Stimulated activated CD4-positive, alpha-beta T cell treated with anti-CD3 and anti-CD28 coated beads, Interleukin-15, amount 100 ng/mL, for 48 hours (primary cell): ENCODE results near the gene NLRP14.

ENCODE experiments used
- DNase-seq, 2 donors: peaks; one replicate each; pipeline ENCODE4 v3.0.0-alpha.2; 2020; ENCODE audit warnings: low read depth in 2 of 2

Gene NLRP14, protein sequence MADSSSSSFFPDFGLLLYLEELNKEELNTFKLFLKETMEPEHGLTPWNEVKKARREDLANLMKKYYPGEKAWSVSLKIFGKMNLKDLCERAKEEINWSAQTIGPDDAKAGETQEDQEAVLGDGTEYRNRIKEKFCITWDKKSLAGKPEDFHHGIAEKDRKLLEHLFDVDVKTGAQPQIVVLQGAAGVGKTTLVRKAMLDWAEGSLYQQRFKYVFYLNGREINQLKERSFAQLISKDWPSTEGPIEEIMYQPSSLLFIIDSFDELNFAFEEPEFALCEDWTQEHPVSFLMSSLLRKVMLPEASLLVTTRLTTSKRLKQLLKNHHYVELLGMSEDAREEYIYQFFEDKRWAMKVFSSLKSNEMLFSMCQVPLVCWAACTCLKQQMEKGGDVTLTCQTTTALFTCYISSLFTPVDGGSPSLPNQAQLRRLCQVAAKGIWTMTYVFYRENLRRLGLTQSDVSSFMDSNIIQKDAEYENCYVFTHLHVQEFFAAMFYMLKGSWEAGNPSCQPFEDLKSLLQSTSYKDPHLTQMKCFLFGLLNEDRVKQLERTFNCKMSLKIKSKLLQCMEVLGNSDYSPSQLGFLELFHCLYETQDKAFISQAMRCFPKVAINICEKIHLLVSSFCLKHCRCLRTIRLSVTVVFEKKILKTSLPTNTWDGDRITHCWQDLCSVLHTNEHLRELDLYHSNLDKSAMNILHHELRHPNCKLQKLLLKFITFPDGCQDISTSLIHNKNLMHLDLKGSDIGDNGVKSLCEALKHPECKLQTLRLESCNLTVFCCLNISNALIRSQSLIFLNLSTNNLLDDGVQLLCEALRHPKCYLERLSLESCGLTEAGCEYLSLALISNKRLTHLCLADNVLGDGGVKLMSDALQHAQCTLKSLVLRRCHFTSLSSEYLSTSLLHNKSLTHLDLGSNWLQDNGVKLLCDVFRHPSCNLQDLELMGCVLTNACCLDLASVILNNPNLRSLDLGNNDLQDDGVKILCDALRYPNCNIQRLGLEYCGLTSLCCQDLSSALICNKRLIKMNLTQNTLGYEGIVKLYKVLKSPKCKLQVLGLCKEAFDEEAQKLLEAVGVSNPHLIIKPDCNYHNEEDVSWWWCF

DNA sequence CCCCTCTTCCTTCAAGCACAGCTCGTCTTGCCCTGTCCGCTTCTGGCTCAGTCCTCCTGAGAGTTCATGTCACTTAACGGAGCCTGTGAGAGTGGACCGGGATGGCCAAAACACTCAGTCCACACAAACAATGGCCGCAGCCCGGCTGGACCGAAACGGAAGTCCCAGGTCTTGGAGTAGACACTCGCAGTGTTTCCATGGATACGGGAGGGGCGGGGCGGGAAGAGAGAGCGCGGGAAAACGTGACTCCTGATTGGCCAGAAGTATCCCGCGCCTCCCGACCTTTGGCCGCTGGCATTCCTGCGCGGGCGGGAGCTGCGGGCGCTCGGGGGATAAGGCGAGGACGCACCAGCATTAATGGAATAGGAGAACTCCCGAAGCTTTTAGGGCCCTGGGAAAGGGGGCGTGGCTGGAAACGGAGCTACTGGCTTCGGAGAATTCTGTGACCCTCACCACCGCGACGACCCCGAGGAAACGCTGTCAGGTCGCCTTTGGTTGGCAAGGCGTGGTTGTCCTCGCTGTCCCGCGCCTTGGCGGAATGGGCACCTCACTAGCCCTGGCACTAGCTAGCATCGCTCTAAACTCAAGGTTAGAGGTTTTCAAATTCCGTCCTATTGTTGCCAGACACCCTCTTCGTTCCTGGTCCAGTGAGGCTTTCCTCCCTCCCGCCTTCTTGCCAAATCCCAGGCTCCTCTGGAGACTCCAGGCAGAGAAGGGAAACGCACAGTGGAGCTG lies at the start of gene NLRP14, which contains the start of gene ZNF214:
Gene NLRP14, plus strand, starts transcription at position 297 of the 735 bp plus-strand sequence. CDS start 18,108 bp downstream, outside the sequence.
Gene ZNF214, minus strand, starts transcription at position 164 of the 735 bp plus-strand sequence. CDS start 17,511 bp downstream, outside the sequence.
- DNase-seq = no peak

DNA sequence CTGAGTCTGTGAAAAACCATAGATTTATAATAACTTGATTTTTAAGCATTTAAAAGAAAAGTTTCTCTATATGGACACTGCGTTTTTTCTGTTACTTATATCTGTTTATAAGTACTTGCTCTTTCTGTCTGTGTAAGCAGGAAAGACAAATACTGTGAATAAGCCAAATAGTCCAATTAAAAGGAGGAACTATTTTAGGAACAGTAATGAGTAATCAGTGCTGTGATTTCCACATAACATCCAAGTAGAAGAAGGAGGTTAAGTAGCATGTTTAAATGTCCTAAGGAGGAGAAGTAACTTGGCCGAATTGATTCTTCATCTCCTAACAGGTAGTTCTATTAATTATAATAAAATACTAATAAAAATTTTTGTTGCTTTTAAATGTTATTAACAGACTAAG lies 40.9 kb upstream of the NLRP14 start:
- DNase-seq = no peak

DNA sequence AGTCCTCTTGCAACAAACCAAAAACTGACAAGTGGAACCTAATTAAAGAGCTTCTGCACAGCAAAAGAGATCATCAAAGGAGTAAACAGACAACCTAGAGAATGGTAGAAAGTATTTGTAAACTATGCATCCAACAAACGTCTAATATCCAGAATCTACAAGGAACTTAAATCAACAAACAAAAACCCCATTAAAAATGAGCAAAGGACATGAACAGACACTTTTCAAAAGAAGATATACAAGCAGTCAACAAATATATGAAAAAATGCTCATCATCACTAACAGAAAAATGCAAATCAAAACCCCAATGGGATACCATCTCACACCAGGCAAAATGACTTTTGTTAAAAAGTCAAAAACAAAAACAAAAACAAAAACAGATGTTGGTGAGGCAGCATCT lies 33.8 kb upstream of the NLRP14 start:
- DNase-seq = no peak

DNA sequence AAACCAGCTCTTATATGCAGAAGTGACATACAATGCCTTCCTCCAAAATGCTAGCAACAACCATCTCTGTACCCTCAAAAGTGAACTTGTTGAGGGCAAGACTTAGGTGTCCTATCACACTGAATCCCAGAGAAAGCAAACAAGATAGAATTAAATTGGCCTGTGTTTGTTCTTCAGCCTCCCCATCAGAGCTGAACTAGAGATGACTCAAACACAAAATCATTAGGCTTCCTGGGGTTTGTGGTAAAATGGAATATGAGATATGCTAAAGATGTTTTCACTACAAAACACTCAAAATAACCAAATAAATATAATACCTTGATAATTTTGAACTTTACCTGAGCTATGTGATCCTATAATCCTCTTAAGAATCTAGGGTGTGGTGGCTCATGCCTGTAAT lies 31.8 kb upstream of the NLRP14 start:
- no peak for DNase-seq

DNA sequence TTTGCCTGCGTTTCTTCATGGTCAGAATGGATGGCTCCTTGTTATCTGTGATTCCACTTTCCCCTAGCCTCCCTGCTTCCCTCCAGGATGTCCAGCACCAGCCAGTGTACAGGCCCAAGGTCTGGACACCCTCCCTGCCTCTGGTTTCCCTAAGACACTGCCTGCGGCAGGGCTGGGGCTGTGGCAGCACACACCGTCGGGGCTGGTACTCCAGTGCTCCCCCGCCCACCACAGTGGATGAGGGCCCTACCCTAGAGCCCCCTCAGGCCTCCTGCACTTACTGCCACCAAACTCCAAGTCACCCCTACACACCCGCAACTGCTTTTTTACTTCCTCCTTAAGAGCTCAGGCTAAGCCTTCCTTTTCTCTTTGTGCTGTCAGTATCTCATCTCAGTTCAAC lies 29.1 kb upstream of the NLRP14 start:
- no peak for DNase-seq

DNA sequence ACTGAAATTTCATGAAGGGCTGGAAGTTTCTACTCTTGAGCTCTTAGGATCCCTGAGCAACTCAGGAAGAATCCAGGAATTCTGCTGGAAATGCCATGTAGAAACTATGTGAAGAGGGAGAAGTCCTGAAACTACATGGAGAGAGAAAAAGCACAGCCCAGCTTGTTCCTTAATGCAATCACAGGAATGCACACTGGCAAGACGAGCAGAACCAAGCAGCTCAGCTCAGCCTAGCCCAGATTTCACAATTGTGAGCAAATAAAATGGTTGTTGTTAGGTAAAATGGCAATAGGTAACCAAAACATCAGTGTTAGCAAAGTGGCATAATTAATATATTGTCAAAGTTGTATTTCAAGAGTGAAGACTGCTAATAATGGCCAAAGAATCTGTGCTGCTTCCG lies 28.3 kb upstream of the NLRP14 start:
- no peak for DNase-seq

DNA sequence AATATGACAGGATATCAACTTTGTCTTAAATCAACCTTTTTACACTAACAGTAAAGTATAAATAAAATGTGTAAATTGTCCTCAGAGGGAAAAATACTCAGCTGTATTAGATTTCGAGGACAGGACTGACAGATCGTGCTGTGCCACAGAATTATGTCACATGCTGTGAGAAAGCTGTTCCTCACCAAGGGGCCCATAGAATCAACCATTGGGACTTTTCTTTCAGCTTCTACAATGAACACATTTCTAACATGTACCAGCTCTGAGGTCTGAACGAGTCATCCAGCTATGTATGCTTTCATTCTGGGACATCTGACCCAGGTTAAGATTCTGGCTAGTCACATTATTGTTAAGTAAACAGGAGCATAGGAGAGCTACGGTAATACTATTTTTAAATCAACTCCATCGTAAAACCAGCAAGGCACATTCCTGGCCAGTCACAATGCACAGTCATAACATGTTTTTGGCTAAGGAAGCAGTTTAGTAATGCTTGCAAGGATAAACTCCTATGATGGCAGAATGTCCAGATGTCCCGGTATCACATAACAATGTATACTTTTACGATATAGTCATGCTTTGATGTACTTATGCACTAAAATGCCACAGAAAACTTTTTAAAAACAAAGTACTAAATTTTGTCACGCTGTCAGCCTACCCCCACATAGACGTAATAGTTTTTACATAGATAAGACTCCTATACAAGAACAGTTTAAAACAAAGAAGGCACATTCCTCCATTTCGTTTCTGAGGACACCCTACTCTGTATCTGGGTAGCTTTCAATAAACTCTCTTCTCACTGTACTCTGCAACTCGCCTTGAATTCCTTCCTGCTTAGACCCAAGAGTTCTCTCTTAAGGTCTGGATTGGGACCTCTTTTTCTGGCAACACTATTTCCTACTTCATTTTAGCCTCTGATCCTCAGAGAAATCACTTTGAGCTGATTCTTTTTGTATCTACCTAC lies 27.5 kb upstream of the NLRP14 start:
- no peak for DNase-seq

DNA sequence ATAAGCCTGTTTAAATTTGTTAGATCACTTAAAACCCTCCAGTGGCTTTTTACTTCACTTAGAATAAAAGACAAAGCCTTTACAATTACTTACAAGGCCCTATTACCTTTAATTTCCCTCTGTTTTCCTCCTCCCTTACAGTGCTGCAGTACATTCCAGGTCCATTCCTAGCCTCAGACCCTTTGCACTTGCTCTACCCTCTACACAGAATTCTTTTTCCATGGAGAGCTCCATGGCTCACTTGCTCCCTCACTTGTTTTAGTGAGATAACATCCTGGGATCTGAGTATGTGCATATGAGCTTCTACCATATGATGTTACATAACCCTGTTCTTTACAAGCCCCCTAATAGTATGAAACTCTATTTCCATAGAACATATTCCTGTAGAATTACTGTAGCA lies 24.6 kb upstream of the NLRP14 start:
- no peak for DNase-seq

DNA sequence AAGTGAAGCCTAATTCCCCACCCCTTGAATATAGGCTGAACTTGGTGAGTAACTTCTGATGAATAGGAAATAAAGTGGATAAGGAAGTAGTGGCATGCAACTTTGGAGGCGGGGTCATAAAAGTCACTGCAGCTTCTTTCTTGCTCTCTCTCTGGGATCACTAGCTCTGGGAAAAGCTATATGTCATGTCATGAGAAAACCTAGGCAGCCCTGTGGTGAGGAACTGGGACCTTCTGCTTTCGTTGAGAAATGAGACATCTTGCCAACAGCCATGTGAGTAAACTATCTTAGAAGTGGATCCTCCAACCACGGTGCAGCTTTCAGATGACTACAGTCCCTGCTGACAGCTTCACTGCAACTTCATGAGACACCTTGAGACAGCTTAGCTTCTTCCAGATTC lies 15.8 kb upstream of the NLRP14 start:
- DNase-seq = no peak

DNA sequence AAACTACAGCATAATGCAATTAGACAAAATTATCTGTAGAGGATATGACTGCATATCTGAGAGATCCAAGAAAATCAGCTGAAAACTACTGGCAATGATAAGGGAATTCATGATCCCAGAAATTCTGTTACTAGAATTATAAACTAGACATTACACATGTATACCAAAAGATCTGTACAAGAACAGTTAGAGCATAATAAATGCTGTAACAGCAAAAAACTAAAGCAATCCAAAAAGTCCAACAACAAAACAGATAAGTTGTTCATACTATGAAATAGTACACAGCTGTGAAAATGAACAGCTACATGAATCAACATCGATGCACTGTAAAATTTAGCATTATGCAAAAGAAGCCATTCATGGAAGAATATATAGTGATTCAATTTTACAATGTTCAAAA lies 6.2 kb upstream of the NLRP14 start:
- no peak for DNase-seq

DNA sequence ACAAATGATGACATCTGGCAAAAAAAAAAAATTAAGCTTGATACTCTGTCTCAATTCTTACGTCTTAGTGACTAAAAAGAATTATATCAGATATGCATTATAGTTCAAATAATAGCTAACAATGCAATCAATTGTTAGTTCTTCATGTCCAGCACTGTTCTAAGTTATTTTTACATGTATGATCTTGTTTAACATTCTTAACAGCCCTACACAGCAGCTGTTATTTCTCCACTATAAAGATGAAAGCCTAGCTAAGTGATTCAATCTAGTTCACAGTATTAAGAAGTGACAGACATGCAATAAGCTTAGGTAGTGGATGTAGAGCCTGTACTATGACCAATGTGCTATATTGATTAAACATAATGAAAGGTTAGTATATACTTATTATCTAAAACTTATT lies 4.3 kb upstream of the NLRP14 start:
- DNase-seq = no peak

DNA sequence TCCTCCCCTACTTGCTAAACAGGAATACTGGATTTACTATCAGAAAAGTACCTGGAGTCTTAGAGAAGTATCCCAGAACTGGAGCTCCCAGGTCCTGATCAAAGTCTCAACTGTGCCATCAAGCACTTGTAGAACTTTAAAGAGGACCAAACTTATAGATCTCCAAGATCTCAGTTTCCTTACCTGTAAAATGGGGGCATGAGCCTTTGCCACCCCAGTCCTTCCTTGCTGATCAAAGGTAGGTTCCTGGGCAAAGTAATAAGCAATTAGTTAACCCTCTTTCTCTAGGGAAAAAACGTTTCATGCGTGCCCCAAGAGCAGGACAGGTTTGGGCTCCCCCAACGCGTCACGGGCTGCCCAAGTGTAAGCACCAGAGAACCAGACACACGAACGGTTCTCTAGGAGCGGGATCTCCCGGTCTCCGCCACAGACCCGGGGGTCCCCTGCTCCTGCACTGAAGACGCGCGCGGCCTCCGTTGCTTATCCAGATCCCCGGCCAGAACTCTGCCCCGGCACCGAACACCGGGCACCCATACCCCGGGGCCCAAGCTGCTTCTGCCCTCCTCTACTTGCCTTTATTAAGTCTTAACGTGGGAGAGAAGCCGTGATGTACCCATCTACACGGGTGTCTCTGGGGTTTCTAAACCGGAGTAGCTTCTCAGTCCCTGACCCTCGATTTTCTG lies 638 bp upstream of the NLRP14 start:
- DNase-seq = no peak

DNA sequence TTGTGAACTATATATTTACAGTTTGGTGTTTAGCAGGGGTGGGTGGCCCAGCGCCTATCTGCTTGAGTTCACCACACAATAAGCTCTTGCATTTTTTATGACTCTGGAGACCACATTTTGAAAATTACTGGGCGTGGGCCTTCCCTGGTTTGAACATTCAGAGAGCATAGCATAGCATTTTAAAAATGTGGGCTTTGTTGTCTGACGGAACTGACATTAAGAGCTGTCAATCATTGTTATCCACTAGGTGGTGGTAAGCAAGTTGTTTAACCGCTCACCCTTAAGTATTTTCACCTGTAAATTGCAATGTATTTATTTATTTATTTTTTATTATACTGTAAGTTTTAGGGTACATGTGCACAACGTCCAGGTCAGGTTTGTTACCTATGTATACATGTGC lies 1.0 kb downstream of the NLRP14 start:
- no peak for DNase-seq

DNA sequence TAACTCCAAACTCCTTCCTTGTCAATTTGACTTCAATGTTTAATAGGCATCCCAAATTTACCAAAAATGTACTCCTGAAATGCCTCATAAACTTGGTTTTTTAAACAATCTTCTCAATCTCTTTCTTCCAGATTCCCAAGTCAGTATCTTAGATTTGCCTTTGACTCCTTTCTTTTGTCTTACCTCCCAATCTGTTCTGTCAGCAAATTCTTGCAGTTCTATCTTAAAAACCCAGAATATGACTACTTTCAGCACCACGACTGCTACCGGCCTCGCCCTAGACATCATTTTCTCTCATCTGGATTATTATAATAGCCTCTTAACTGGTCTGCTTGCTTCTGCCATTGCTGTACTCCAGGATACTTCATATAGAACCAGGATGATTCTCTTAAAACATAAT lies 7.9 kb downstream of the NLRP14 start:
- DNase-seq = no peak

DNA sequence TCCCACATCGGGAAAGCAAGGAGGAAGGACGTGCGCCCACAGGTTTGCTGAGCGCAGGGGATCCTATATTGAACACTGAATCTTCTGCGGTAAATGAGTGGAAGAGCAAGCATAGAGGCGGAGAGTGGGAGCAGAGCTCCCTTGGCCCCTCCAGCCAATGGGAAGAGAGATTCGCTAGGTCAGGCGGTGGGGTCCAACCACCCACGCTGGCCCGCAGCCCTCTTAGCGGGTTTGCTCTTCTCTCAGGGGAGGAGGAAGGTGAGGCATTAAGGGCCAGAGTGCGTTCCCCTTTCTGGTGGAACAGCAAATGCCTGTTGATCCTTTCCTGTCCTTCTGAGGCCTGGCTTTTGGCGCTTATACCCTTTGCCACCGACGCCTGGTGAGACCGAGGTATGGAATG lies 10.6 kb downstream of the NLRP14 start:
- no peak for DNase-seq

DNA sequence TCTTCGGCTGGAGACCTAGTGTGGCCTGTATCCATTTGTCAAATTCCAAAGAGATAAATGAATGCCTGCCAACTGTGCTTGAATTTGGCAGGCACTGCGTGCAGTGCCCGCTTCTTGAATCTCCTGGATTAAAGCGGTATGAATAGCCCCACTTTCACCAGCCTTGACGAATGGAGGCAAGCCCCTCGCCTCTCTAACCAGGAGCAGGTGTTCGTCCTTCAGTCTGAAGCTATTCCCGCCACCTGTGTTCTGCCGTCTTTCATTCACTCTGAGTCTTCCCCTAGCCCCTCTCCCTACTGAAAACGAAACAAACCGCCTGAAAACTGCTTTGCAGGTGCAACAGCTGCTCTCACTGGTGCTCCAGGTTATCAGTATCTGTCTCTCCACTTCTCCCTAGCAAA lies 11.2 kb downstream of the NLRP14 start:
- no peak for DNase-seq

DNA sequence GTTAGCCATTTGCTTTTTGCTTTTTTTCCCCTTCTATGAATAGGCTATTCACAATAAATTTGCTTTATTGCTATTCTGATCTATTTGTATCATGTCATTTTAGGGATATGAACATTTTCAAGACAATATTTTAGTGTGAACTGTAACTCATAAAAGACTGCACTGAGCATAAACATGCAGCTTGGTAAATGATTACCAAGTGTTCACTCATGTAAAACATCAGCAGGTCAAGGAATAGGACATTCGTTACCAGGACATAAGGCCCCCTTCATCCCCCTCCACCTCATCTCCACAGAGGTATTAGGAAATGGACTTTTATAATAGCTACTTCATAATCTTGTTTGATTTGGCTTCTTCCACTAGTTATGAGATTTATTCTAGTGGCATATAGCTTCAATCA lies 12.4 kb downstream of the NLRP14 start:
- DNase-seq = no peak

DNA sequence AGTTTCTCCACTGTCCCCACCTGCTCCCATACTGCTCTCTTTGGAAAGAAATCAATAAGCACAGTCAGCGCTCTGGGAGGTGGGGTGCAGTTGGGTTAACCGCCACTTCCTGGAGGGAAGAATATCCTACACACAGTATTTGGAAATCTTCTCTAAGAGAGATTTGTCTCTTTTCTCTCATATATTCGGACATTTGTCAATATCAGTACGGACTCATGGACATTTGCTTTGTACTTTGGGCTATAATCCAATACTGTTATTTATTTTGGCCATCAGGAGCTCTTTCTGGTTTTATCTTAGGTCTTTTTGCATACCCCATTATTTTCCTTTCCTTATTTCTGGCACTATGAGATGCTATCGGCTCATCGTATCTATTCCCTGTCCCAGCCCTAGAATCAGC lies 13.7 kb downstream of the NLRP14 start:
- no peak for DNase-seq

DNA sequence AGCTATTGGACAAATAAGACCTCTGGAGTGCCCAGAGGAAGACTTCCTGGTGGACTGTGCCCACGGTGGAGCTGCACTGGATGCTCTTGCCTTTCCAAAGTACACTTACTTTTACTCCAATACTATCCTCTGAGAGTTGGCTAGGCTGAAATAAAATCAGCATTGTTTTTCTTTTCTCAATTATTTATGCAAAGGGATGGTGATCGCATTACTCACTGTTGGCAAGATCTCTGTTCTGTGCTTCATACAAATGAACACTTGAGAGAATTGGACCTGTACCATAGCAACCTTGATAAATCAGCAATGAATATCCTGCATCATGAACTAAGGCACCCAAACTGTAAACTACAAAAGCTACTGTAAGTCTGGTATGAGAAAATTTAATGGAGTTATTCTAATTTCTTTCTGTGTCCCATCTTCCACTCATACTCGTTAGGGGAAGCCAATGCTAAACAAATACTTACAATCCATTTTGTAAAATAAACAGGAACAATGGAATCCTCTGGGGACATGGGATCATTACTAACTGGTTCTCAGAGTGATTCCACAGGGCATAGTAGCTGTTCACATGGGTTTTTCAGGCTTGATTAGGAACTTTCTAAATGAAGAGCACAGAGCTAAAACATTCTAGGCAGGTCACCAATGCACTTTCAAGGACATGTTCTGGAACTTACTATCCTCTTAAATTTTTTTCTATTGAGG lies 26.3 kb downstream of the NLRP14 start:
- DNase-seq = no peak
